Measurements from ENCODE around the gene ZNF182. TPM values are rescaled to one million over a fixed set of nuclear protein-coding genes. Genes with fewer than 3 reads are reported as not detected.
"Not testable (repeated sequence)": the region's sequence is repeated elsewhere in the genome, so short reads cannot be mapped to it uniquely, and the experiment has no call there.

Gene ZNF182
- total RNA-seq, 1 donor from 2014 or later = 6.0 TPM

GRCh38 chrX:48021026-48021900, 17.5 kb upstream of the ZNF182 start:
- DNase-seq (ENCODE audit: low spot score) = peak; percentile 24
- H3K27me3 Mint-ChIP-seq (ENCODE audit: low read depth) = no peaks in the 10 kb centered on the region
- intact Hi-C loops (cut with micrococcal nuclease) = loop anchor here (10.0 kb wide), 1 partner anchor 366 kb away; the partner anchor contains the start of genes ELK1 and UXT
- peaks cover 7% of the 10 kb centered on the region for H3K4me1 Mint-ChIP-seq (ENCODE audit: low read depth)
- H3K9me3 Mint-ChIP-seq = peaks cover 16% of the 10 kb centered on the region
- H3K4me3 Mint-ChIP-seq (ENCODE audit: low read depth) = peak overlapping the region; percentile 82
- H3K27ac Mint-ChIP-seq = peak overlapping the region; percentile 85
- H3K36me3 Mint-ChIP-seq (ENCODE audit: low read depth) = no peaks in the 10 kb centered on the region

- not testable (repeated sequence) for H3K4me1 Mint-ChIP-seq (ENCODE audit: low read depth); H3K27me3 Mint-ChIP-seq (ENCODE audit: low read depth)
Measured at GRCh38 chrX:48020472-48020871, 16.7 kb upstream of the ZNF182 start.

GRCh38 chrX:48019892-48020291, 16.1 kb upstream of the ZNF182 start:
- H3K4me3 Mint-ChIP-seq (ENCODE audit: low read depth); H3K27ac Mint-ChIP-seq; H3K36me3 Mint-ChIP-seq (ENCODE audit: low read depth); H3K27me3 Mint-ChIP-seq (ENCODE audit: low read depth); H3K4me1 Mint-ChIP-seq (ENCODE audit: low read depth); DNase-seq (ENCODE audit: low spot score): not testable (repeated sequence)
- peaks cover 16% of the 10 kb centered on the region for H3K9me3 Mint-ChIP-seq
- intact Hi-C loops (cut with micrococcal nuclease) = loop anchor here (10.0 kb wide), 1 partner anchor 365 kb away; the partner anchor contains the start of genes ELK1 and UXT

More at GRCh38 chrX:48020472-48020871, 16.7 kb upstream of the ZNF182 start:
- peak overlapping the region; percentile 49 for H3K27ac Mint-ChIP-seq
- not testable (repeated sequence) for H3K36me3 Mint-ChIP-seq (ENCODE audit: low read depth); H3K4me3 Mint-ChIP-seq (ENCODE audit: low read depth)
- DNase-seq (ENCODE audit: low spot score) = peak; percentile 9
- intact Hi-C loops (cut with micrococcal nuclease) = loop anchor here (10.0 kb wide), 1 partner anchor 366 kb away; the partner anchor contains the start of genes ELK1 and UXT
- H3K9me3 Mint-ChIP-seq = peaks cover 16% of the 10 kb centered on the region

- H3K9me3 Mint-ChIP-seq; H3K4me3 Mint-ChIP-seq (ENCODE audit: low read depth); H3K27me3 Mint-ChIP-seq (ENCODE audit: low read depth); H3K27ac Mint-ChIP-seq; H3K36me3 Mint-ChIP-seq (ENCODE audit: low read depth); DNase-seq (ENCODE audit: low spot score); intact Hi-C loops (cut with micrococcal nuclease); H3K4me1 Mint-ChIP-seq (ENCODE audit: low read depth): not testable (repeated sequence)
Measured at GRCh38 chrX:48016583-48017310, 13.0 kb upstream of the ZNF182 start.

GRCh38 chrX:48009445-48009960, 5.7 kb upstream of the ZNF182 start:
- H3K36me3 Mint-ChIP-seq (ENCODE audit: low read depth); H3K9me3 Mint-ChIP-seq; intact Hi-C loops (cut with micrococcal nuclease); DNase-seq (ENCODE audit: low spot score); H3K27ac Mint-ChIP-seq; H3K4me1 Mint-ChIP-seq (ENCODE audit: low read depth); H3K4me3 Mint-ChIP-seq (ENCODE audit: low read depth); H3K27me3 Mint-ChIP-seq (ENCODE audit: low read depth): not testable (repeated sequence)

GRCh38 chrX:48006688-48007087, 2.9 kb upstream of the ZNF182 start, which contains the start of gene SPACA5:
TSS of gene SPACA5 (plus strand) at chrX:48006988. CDS start at chrX:48007803, 815 bp downstream.
- H3K4me3 Mint-ChIP-seq (ENCODE audit: low read depth); H3K4me1 Mint-ChIP-seq (ENCODE audit: low read depth); DNase-seq (ENCODE audit: low spot score); H3K27me3 Mint-ChIP-seq (ENCODE audit: low read depth); intact Hi-C loops (cut with micrococcal nuclease); H3K9me3 Mint-ChIP-seq; H3K27ac Mint-ChIP-seq: not testable (repeated sequence)
- H3K36me3 Mint-ChIP-seq (ENCODE audit: low read depth) = peaks cover 14% of the 10 kb centered on the region

- Mint-ChIP-seq H3K9me3 (no peaks in the 10 kb centered on the region), H3K4me3 (ENCODE audit: low read depth) (peak overlapping the region; percentile 99), H3K4me1 (ENCODE audit: low read depth) (peaks cover 15% of the 10 kb centered on the region), H3K36me3 (ENCODE audit: low read depth) (peaks cover 36% of the 10 kb centered on the region), H3K27ac (peak overlapping the region; percentile 98), H3K27me3 (ENCODE audit: low read depth) (no peaks in the 10 kb centered on the region)
- DNase-seq (ENCODE audit: low spot score) = no peak
- intact Hi-C loops (cut with micrococcal nuclease) = no loop called here
Measured at GRCh38 chrX:48003367-48003757, 427 bp downstream of the ZNF182 start.

GRCh38 chrX:48002929-48003328, 860 bp downstream of the ZNF182 start:
- Mint-ChIP-seq H3K27ac (no peak overlapping the region), H3K27me3 (ENCODE audit: low read depth) (no peaks in the 10 kb centered on the region), H3K9me3 (peaks cover 4% of the 10 kb centered on the region), H3K4me1 (ENCODE audit: low read depth) (peaks cover 15% of the 10 kb centered on the region), H3K36me3 (ENCODE audit: low read depth) (peaks cover 41% of the 10 kb centered on the region), H3K4me3 (ENCODE audit: low read depth) (peak overlapping the region; percentile 39)
- intact Hi-C loops (cut with micrococcal nuclease) = no loop called here
- DNase-seq (ENCODE audit: low spot score) = no peak

- peaks cover 15% of the 10 kb centered on the region for H3K4me1 Mint-ChIP-seq (ENCODE audit: low read depth)
- H3K9me3 Mint-ChIP-seq = peaks cover 6% of the 10 kb centered on the region
- DNase-seq (ENCODE audit: low spot score) = no peak
- H3K36me3 Mint-ChIP-seq (ENCODE audit: low read depth) = peaks cover 47% of the 10 kb centered on the region
- peak overlapping the region; percentile 57 for H3K4me3 Mint-ChIP-seq (ENCODE audit: low read depth)
- intact Hi-C loops (cut with micrococcal nuclease) = no loop called here
- H3K27me3 Mint-ChIP-seq (ENCODE audit: low read depth) = no peaks in the 10 kb centered on the region
- peak overlapping the region; percentile 38 for H3K27ac Mint-ChIP-seq
Measured at GRCh38 chrX:48002319-48002718, 1.5 kb downstream of the ZNF182 start.

GRCh38 chrX:48001260-48001659, 2.5 kb downstream of the ZNF182 start:
- no peak for DNase-seq (ENCODE audit: low spot score)
- intact Hi-C loops (cut with micrococcal nuclease) = no loop called here
- no peaks in the 10 kb centered on the region for H3K27me3 Mint-ChIP-seq (ENCODE audit: low read depth)
- H3K27ac Mint-ChIP-seq = no peak overlapping the region
- peaks cover 15% of the 10 kb centered on the region for H3K4me1 Mint-ChIP-seq (ENCODE audit: low read depth)
- peaks cover 57% of the 10 kb centered on the region for H3K36me3 Mint-ChIP-seq (ENCODE audit: low read depth)
- H3K9me3 Mint-ChIP-seq = peaks cover 11% of the 10 kb centered on the region
- no peak overlapping the region for H3K4me3 Mint-ChIP-seq (ENCODE audit: low read depth)

- Mint-ChIP-seq H3K27me3 (ENCODE audit: low read depth) (no peaks in the 10 kb centered on the region), H3K27ac (no peak overlapping the region), H3K4me1 (ENCODE audit: low read depth) (peaks cover 17% of the 10 kb centered on the region), H3K4me3 (ENCODE audit: low read depth) (no peak overlapping the region), H3K36me3 (ENCODE audit: low read depth) (peaks cover 94% of the 10 kb centered on the region), H3K9me3 (peaks cover 64% of the 10 kb centered on the region)
- no peak for DNase-seq (ENCODE audit: low spot score)
- intact Hi-C loops (cut with micrococcal nuclease) = no loop called here
Measured at GRCh38 chrX:47992669-47993068, 11.1 kb downstream of the ZNF182 start.

GRCh38 chrX:47992095-47992380, 11.8 kb downstream of the ZNF182 start:
- Mint-ChIP-seq H3K4me1 (ENCODE audit: low read depth) (peaks cover 17% of the 10 kb centered on the region), H3K4me3 (ENCODE audit: low read depth) (no peak overlapping the region), H3K9me3 (peaks cover 63% of the 10 kb centered on the region), H3K27ac (no peak overlapping the region), H3K27me3 (ENCODE audit: low read depth) (no peaks in the 10 kb centered on the region), H3K36me3 (ENCODE audit: low read depth) (peaks cover 94% of the 10 kb centered on the region)
- DNase-seq (ENCODE audit: low spot score) = no peak
- intact Hi-C loops (cut with micrococcal nuclease) = no loop called here

Measured in activated T-helper 2 cell treated with anti-CD3 and anti-CD28 coated beads, Interferon-gamma antibody, Interleukin-2, Interleukin-4, amounts not matched to agents 10 μg/mL and 5 μg/mL and 100 μg/mL, durations not matched to agents 14 hours and 24 hours and 36 hours (primary cell).